HG02852 (cell line): ENCODE measurements around the gene LCE2C.
"Not testable (repeated sequence)": the region's sequence is repeated elsewhere in the genome, so short reads cannot be mapped to it uniquely, and the experiment has no call there.

ENCODE experiments used
- ATAC-seq: cut with Tn5 transposase; IDR thresholded peaks from one replicate; pipeline ENCODE4 v1.9.1; 2021; ENCODE audit warnings: mild to moderate bottlenecking, moderate library complexity; ENCODE audit not compliant: unreplicated experiment

LCE2C gene

DNA sequence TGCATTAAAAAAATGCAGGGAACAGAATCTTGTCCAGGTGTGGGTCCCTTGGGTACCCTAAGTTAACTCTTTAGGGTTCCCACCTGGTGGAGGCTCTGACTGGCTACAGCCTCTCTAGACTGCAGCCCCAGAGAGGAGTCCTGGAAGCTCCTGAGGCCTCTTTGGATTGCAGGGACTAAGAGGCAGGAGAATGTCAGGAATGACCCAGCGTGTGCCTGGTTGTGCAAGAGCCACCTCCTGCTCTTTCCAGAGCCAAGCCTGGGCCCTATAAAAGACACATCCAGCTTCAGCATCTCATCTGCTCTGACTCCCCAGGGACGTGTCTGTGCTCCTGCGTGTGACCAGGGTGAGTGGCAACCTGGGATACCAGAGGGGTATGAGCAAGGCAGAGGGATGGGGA, at the start of gene LCE2C:
Gene LCE2C, plus strand, starts transcription at position 297 of the 400 bp plus-strand sequence. CDS start 737 bp downstream, outside the sequence.
- ATAC-seq = not testable (repeated sequence)

GRCh38 chr1:152626744-152627143, 48.3 kb upstream of the LCE2C start:
- no peak for ATAC-seq

- ATAC-seq = no peak
Measured at GRCh38 chr1:152630596-152630995, 44.5 kb upstream of the LCE2C start.

DNA sequence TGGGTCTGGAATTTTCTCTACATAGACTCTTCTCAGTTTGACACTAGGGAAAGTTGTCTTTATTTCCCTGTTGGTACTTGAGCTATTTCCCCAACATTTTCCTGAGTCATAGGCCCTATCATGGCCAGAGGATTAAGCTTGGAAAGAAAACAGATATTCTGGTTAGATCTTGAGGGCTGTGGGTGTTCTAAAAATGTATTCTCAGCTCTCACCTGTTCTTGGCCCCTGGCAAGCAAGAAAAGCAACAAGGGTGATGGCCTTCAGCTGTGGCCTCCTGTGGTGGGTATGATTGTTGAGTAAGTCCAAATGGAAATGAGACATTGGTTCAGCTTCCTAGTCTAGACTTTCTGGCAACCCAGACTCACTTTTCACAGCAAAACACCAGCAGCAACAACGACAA, 34.7 kb upstream of the LCE2C start:
- ATAC-seq = no peak

DNA sequence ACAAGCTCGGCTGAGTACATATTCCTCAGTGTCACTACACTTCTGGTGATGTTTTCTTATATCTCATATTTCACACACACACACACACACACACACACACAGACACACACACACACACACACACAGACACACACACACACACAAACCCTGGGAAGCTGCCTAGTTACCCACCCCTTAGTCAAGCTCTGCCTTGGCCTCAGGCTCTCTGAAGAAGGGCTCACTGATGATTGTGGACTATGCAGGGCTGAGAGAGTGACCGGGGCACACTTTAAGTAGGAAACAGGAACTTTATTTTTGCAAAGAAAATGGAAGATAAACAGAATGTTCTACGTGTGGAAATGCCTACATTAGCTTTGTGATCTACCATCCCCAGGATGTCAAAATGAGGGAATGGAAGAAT, 31.1 kb upstream of the LCE2C start:
- no peak for ATAC-seq

DNA sequence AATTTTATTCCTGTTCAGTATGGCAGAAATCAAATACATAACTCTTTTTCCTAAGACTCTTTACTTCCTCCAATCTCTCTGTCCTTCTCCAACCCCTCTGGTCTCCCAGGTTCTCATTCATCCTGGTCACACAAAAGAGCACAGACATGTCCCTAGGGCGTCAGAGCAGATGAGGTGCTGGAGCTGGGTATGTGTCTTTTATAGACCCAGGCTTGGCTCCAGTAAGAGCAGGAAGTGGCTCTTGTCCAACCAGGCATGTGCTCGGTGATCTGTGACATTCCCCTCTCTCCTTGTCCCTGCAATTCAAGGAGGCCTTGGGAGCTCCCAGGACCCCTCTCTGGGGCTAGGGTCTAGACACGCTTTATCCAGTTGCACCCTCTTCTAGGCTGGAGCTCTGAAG, 29.9 kb upstream of the LCE2C start:
- no peak for ATAC-seq

- no peak for ATAC-seq
Measured at GRCh38 chr1:152646656-152647055, 28.4 kb upstream of the LCE2C start.

GRCh38 chr1:152654110-152654509, 21.0 kb upstream of the LCE2C start:
- ATAC-seq = no peak

GRCh38 chr1:152656459-152656858, 18.6 kb upstream of the LCE2C start:
- no peak for ATAC-seq

- ATAC-seq = no peak
Measured at GRCh38 chr1:152657677-152658076, 17.4 kb upstream of the LCE2C start.

GRCh38 chr1:152658649-152659048, 16.4 kb upstream of the LCE2C start:
- no peak for ATAC-seq

DNA sequence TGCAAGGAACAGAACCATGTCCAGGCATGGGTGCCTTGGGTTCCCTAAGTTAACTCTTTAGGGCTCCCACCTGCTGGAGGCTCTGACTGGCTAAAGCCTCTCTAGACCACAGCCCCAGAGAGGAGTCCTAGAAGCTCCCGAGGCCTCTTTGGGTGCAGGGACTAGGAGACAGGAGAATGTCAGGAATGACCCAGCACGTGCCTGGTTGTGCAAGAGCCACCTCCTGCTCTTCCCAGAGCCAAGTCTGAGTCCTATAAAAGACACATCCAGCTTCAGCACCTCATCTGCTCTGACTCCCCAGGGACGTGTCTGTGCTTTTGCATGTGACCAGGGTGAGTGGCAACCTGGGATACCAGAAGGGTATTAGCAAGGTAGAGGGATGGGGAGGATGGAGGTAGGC, 12.0 kb upstream of the LCE2C start, which contains the start of gene LCE2D:
Gene LCE2D, plus strand, starts transcription at position 283 of the 400 bp plus-strand sequence. CDS start 726 bp downstream, outside the sequence.
- ATAC-seq = no peak

DNA sequence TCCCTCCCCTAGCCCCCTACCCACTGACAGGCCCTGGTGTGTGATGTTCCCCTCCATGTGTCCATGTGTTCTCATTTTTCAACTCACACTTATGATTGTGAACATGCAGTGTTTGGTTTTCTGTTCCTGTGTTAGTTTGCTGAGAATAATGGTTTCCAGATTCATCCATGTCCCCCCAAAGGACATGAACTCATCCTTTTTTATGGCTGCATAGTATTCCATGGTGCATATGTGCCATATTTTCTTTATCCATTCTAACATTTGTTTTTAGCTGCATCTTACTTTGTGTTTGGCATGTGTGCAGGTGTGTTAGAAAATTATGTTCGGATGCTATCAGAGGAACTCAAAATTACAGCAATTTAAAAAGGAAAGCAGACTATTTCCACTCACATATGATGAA, 8.9 kb upstream of the LCE2C start:
- ATAC-seq = not testable (repeated sequence)

DNA sequence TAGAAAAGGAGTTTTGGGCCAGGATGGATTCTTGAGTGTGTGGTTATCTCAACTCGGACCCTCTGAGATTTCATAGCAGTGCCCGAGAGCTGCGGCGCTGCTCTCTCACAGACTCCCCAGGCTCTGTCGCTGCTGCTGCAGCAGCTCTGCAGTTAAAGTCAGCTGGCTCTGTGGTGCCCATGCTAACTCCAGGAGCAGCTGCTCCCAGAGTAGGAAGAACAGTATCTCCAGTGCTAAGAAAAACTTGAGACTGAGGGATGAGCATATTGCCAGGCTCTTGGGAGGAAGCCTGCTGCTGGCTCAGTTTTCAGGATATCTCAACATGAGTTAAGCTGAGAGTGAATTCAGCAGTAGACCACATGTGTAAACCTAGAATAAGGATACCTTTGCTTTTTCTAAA, 7.4 kb upstream of the LCE2C start:
- no peak for ATAC-seq

DNA sequence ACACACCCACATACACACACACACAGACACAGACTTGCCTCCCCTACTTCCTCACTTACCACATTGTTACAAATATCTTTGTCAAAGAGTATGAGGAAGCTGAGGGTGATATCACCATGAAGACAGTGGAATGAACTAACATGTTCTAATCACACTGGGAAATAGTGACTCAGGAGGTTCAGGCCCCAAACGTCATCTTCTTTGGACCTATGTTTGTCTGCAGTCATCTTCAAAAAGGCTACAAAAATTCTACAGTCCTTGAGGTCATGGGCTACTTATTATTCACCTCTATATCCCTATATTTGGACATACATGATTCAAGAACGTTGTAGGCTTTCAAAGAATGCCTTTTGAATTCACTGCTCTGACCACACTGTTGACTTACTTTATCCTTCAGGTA, 2.1 kb upstream of the LCE2C start:
- ATAC-seq = no peak

- ATAC-seq = no peak
Measured at GRCh38 chr1:152679459-152679858, 4.4 kb downstream of the LCE2C start.

DNA sequence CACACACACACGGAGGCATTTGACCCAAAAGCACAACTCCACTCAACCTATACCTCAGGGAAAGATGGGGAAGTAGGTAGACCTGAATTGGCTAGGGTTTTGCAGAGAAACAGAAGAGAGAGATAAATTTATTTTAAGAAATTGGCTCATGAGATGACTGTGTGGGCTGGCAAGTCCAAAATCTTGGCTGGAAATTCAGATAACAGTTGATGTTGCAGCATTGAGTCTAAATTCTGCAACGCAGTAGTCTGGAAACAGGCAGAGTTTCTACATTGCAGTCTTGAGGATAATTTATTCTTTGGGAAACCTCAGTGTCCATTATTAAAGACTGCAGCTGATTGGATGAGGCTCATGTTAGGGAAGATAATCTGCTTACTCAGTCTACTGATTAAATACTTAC, 6.5 kb downstream of the LCE2C start:
- ATAC-seq = no peak

GRCh38 chr1:152683846-152684245, 8.8 kb downstream of the LCE2C start:
- no peak for ATAC-seq

GRCh38 chr1:152685823-152686222, 10.7 kb downstream of the LCE2C start, which contains the start of gene LCE2B:
TSS of gene LCE2B (plus strand) at chr1:152686123. CDS start at chr1:152686844, 721 bp downstream.
- ATAC-seq = not testable (repeated sequence)

DNA sequence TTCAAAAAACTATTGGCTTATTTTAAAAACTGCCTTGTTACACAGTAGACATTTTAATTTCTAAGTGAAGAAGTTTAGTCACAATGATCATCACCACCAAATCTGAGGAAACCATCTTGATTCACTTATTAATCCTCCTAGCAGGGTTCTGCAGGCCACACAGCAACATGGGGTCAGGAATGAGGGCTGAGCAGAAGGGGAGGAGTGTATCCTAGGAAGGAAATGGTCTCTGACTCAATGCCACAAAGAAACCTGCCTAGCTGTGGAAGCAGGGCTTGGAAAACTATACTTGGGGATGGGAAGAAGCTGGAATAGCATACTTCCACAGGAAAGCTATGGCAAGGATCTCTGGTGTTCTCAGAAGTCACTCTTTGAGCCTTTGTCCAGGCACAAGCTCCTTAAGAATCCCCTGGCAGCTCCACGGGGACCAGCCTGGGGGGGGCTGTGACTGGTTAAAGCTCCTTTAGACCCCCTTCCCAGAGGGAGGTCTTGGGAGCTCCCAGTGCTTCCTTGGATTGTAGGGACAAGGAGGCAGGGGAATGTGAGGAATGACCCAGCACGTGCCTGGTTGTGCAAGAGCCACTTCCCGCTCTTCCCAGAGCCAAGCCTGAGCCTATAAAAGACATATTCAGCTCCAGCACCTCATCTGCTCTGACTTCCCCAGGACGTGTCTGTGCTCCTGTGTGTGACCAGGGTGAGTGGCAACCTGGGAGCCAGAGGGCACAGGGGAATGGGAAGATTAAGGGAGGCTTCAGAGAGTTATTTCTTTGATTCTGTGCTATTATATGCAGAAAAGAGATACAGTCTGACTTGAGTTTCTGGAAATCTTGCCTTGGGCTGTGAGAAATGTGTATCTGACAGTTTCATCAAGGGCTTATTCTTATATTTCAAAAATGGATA, 22.9 kb downstream of the LCE2C start, which contains the start of gene LCE2A:
Gene LCE2A, plus strand, starts transcription at position 645 of the 900 bp plus-strand sequence. CDS start 557 bp downstream, outside the sequence.
- no peak for ATAC-seq

GRCh38 chr1:152699746-152700145, 24.7 kb downstream of the LCE2C start:
- no peak for ATAC-seq

- ATAC-seq = no peak
Measured at GRCh38 chr1:152707860-152708259, 32.8 kb downstream of the LCE2C start, which contains the start of gene LCE4A. TSS of gene LCE4A (plus strand) at chr1:152708160. CDS start at chr1:152709076, 916 bp downstream.
